HCT116 (cell line): Measurements from ENCODE around the gene GP2. TPM values are rescaled to one million over a fixed set of nuclear protein-coding genes. Genes with fewer than 3 reads are reported as not detected.

Source experiments
- ATAC-seq: fragments of 200-7000 bp; cut with Tn5 transposase; 2 replicates; pipeline ENCODE4 v1.9.1; 2020; ENCODE audit warnings: mild to moderate bottlenecking, moderate library complexity
- BruUV-seq: library from RNA; stranded (reverse); fragments of 400-500 nt; replicated peaks from 2 replicates; lab custom pipeline; 2021; lab: Mats Ljungman, UMichigan
- CTCF ChIA-PET: fragments of 300-600 bp; sonication (Branson Sonifier 250); formaldehyde crosslinking; loops from one replicate; lab custom pipeline; 2021; ENCODE audit warnings: antibody characterized with exemption; lab: Charles Lee
- POLR2A ChIA-PET: fragments of 300-600, 350-600 bp; sonication (Branson Sonifier 250); formaldehyde crosslinking; loops from one replicate; lab custom pipeline; 2021; ENCODE audit warnings: antibody characterized with exemption; lab: Charles Lee
- RAD21 ChIA-PET, 2 experiments: fragments of 300-600 bp; sonication (Branson Sonifier 250); formaldehyde crosslinking; loops; one replicate each; lab custom pipeline; 2023; ENCODE audit warnings: low total read pairs in 2 of 2; ENCODE audit not compliant: uncharacterized antibody in 2 of 2, unreplicated experiment in 2 of 2, low non-redundant PET in 1 of 2; lab: Charles Lee
- DNase-seq: peaks from one replicate; pipeline ENCODE4 v3.0.0-alpha.2; 2010; ENCODE audit warnings: low read depth, low spot score
- H2AFZ ChIP-seq: fragments of 200-600 bp; shearing (Covaris generic), sonication (generic); 2 replicates; pipeline ENCODE4 v1.6.1; 2017; ENCODE audit warnings: low read depth, mixed run types, mixed read lengths, antibody characterized with exemption, low read length; ENCODE audit not compliant: poor library complexity, severe bottlenecking
- H3K27ac ChIP-seq: 2 replicates; pipeline ENCODE4 v1.5.1; 2012; ENCODE audit warnings: low read depth, low read length
- H3K27me3 ChIP-seq: fragments of 200-600 bp; sonication (generic); 2 replicates; pipeline ENCODE4 v1.6.1; 2016; ENCODE audit warnings: mixed run types, low read length, mixed read lengths; ENCODE audit not compliant: insufficient read depth
- H3K36me3 ChIP-seq, 2 experiments: fragments of 200-500 bp in 1 of 2; fragments of 200-600 bp in 1 of 2; sonication (Bioruptor generic) in 1 of 2; sonication (generic) in 1 of 2; 2 replicates each; pipeline versions ENCODE4 v1.5.1 to v1.6.1; 2014 to 2016; ENCODE audit warnings: low read length in 2 of 2, inconsistent platforms in 1 of 2, mixed read lengths in 1 of 2, mixed run types in 1 of 2; ENCODE audit not compliant: insufficient read depth in 2 of 2, control insufficient read depth in 1 of 2
- H3K4me1 ChIP-seq, 2 experiments: fragments of 200-600 bp in 1 of 2; sonication (generic) in 1 of 2; 2 replicates each; pipeline versions ENCODE4 v1.5.1 to v1.6.1; 2012 to 2017; ENCODE audit warnings: low read length in 2 of 2, inconsistent platforms in 1 of 2, mild to moderate bottlenecking in 1 of 2, mixed read lengths in 1 of 2, mixed run types in 1 of 2, moderate library complexity in 1 of 2; ENCODE audit not compliant: insufficient read depth in 2 of 2, control insufficient read depth in 1 of 2
- H3K4me2 ChIP-seq: fragments of 200-600 bp; sonication (generic); 2 replicates; pipeline ENCODE4 v1.6.1; 2017; ENCODE audit warnings: mixed run types, low read length, mixed read lengths
- H3K4me3 ChIP-seq, 2 experiments: fragments of 200-600 bp in 1 of 2; sonication (generic) in 1 of 2; replicated peaks in 1 of 2; 2 replicates each; pipeline ENCODE4 v1.5.1; 2011 to 2016; ENCODE audit warnings: low read length in 2 of 2, control low read depth in 1 of 2, low read depth in 1 of 2, mild to moderate bottlenecking in 1 of 2, mixed read lengths in 1 of 2, mixed run types in 1 of 2
- H3K79me2 ChIP-seq: fragments of 200-600 bp; sonication (generic); 2 replicates; pipeline ENCODE4 v1.6.1; 2017; ENCODE audit warnings: mild to moderate bottlenecking, mixed run types, low read length, moderate library complexity, mixed read lengths; ENCODE audit not compliant: insufficient read depth
- H3K9ac ChIP-seq: fragments of 200-600 bp; sonication (generic); 2 replicates; pipeline ENCODE4 v1.6.1; 2016; ENCODE audit warnings: low read length, mixed read lengths
- H3K9me2 ChIP-seq: fragments of 200-600 bp; sonication (generic), shearing (Covaris generic); 2 replicates; pipeline ENCODE4 v1.6.1; 2017; ENCODE audit warnings: mixed run types, mild to moderate bottlenecking, moderate library complexity; ENCODE audit not compliant: insufficient read depth
- H3K9me3 ChIP-seq, 2 experiments: fragments of 200-500 bp in 1 of 2; fragments of 200-600 bp in 1 of 2; sonication (Bioruptor generic) in 1 of 2; sonication (generic) in 1 of 2; 2 replicates each; pipeline ENCODE4 v1.6.1; 2014 to 2017; ENCODE audit warnings: low read length in 2 of 2, mixed read lengths in 2 of 2, inconsistent platforms in 1 of 2, low read depth in 1 of 2, mild to moderate bottlenecking in 1 of 2, mixed run types in 1 of 2, moderate library complexity in 1 of 2; ENCODE audit not compliant: control insufficient read depth in 1 of 2, insufficient read depth in 1 of 2
- H4K20me1 ChIP-seq: fragments of 200-600 bp; sonication (generic), shearing (Covaris generic); 2 replicates; pipeline ENCODE4 v1.6.1; 2017; ENCODE audit warnings: mixed run types, mild to moderate bottlenecking, moderate library complexity; ENCODE audit not compliant: insufficient read depth
- CBX3 ChIP-seq: IDR thresholded peaks from 2 replicates; pipeline ENCODE4 v1.6.1; 2012; ENCODE audit warnings: low read depth
- EGR1 ChIP-seq: IDR thresholded peaks from 2 replicates; pipeline ENCODE4 v1.6.1; 2012; ENCODE audit warnings: low read depth
- ELF1 ChIP-seq: IDR thresholded peaks from 2 replicates; pipeline ENCODE4 v1.6.1; 2012; ENCODE audit warnings: low read depth, borderline replicate concordance
- EZH2 ChIP-seq: fragments of 200-600 bp; sonication (generic); IDR thresholded peaks from 2 replicates; pipeline ENCODE4 v1.6.1; 2017; ENCODE audit warnings: antibody characterized with exemption, mixed run types
- FOSL1 ChIP-seq: IDR thresholded peaks from 2 replicates; pipeline ENCODE4 v1.6.1; 2012; ENCODE audit warnings: low read depth
- POLR2A ChIP-seq: IDR thresholded peaks from 2 replicates; pipeline ENCODE4 v1.7.0; 2011; ENCODE audit warnings: borderline replicate concordance; ENCODE audit not compliant: insufficient read depth, insufficient read length; ENCODE audit errors: extremely low read depth
- POLR2AphosphoS5 ChIP-seq: IDR thresholded peaks from 2 replicates; pipeline ENCODE4 v1.6.1; 2011; ENCODE audit warnings: mild to moderate bottlenecking, low read depth, low read length, moderate library complexity
- SIN3A ChIP-seq: IDR thresholded peaks from 2 replicates; pipeline ENCODE4 v1.6.1; 2012; ENCODE audit warnings: low read depth
- SP1 ChIP-seq: IDR thresholded peaks from 2 replicates; pipeline ENCODE4 v1.6.1; 2012; ENCODE audit warnings: low read depth
- SRF ChIP-seq: IDR thresholded peaks from 2 replicates; pipeline ENCODE4 v1.6.1; 2012; ENCODE audit warnings: low read depth
- TCF7L2 ChIP-seq: IDR thresholded peaks from 2 replicates; pipeline ENCODE4 v1.7.0; 2011; ENCODE audit warnings: borderline replicate concordance, inconsistent platforms; ENCODE audit not compliant: insufficient read depth, insufficient read length; ENCODE audit errors: extremely low read depth
- YY1 ChIP-seq: IDR thresholded peaks from 2 replicates; pipeline ENCODE4 v1.6.1; 2011; ENCODE audit warnings: low read length, low read depth, moderate library complexity, mild to moderate bottlenecking; ENCODE audit not compliant: insufficient replicate concordance; ENCODE audit errors: extremely low read depth
- ZNF274 ChIP-seq: fragments of 200-500 bp; sonication (Bioruptor generic); IDR thresholded peaks from 2 replicates; pipeline ENCODE4 v1.6.1; 2014; ENCODE audit warnings: mild to moderate bottlenecking, low read depth, low read length, inconsistent platforms
- intact Hi-C: fragments of 100-400 bp; cut with micrococcal nuclease; formaldehyde crosslinking; loops from 2 replicates; pipeline ENCODE4 v1.10.0; 2022
- total RNA-seq: library from RNA; stranded (reverse); gene quantifications from one replicate; pipeline ENCODE4 v1.2.1, GENCODE V29; 2021; ENCODE audit not compliant: unreplicated experiment
- TF ChIP-seq, protein P1 (sequence below), 3 experiments: fragments of 200-600 bp in 1 of 3; sonication (generic) in 1 of 3; IDR thresholded peaks in 2 of 3; conservative IDR thresholded peaks in 1 of 3; 2 replicates each; pipeline ENCODE4 v1.5.1; 2012 to 2017; ENCODE audit warnings: low read depth in 2 of 3, low read length in 2 of 3, antibody characterized with exemption in 1 of 3, borderline replicate concordance in 1 of 3, control low read depth in 1 of 3, mild to moderate bottlenecking in 1 of 3, mixed read lengths in 1 of 3, mixed run types in 1 of 3, moderate library complexity in 1 of 3; ENCODE audit not compliant: insufficient read depth in 1 of 3
- TF ChIP-seq, protein P2 (sequence below): IDR thresholded peaks from 2 replicates; pipeline ENCODE4 v1.6.1; 2011; ENCODE audit warnings: mild to moderate bottlenecking, low read length, moderate library complexity; ENCODE audit not compliant: insufficient replicate concordance; ENCODE audit errors: extremely low read depth

Gene GP2
- total RNA-seq, 1 experiment from 2014 or later, result 8.7 TPM

DNA sequence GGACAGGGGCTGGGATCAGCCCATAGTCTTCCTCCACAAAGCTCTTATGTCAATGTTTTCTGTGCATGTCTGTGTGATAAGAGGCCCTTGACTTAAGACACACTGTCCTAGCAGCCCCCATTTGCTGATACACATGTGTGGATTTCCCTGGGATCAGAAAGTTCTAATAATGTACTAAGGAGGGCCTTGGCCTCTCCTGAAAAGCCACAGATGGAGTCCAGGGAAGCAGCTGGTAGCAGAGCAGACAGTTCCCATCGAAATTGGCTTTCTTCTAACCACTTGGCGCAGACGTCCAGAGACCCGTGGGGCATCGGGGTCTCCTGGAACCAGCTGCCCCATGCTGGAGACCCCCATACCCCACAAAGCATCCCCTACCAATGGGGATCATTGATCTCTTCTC is 4.3 kb upstream of the GP2 start:
- POLR2A ChIA-PET, result no interaction called here
- CTCF ChIA-PET, result no interaction called here
- intact Hi-C loops, result no loop called here

More for the DNA sequence above, 4.3 kb upstream of the GP2 start:
- Histone ChIP-seq H2AFZ (no peak overlapping the region), H3K9me3 (no peaks in the 10 kb centered on the region), H3K9ac (no peak overlapping the region), H3K36me3 (no peaks in the 10 kb centered on the region), H3K27me3 (peaks cover 26% of the 10 kb centered on the region), H3K79me2 (no peaks in the 10 kb centered on the region), H3K4me2 (no peak overlapping the region), H4K20me1 (no peaks in the 10 kb centered on the region), H3K4me3 (no peak overlapping the region), H3K4me1 (no peaks in the 10 kb centered on the region), H3K9me2 (no peaks in the 10 kb centered on the region), H3K27ac (no peak overlapping the region)
- DNase-seq, result no peak
- RAD21 ChIA-PET, result no interaction called here
- TF ChIP-seq SIN3A (no peak), POLR2A (no peak), EGR1 (no peak), CBX3 (no peak), ELF1 (no peak), SRF (no peak), EZH2 (no peak), FOSL1 (no peak), SP1 (no peak), POLR2AphosphoS5 (no peak), YY1 (no peak), ZNF274 (no peak), TCF7L2 (no peak)
- TF ChIP-seq, protein P1, sequence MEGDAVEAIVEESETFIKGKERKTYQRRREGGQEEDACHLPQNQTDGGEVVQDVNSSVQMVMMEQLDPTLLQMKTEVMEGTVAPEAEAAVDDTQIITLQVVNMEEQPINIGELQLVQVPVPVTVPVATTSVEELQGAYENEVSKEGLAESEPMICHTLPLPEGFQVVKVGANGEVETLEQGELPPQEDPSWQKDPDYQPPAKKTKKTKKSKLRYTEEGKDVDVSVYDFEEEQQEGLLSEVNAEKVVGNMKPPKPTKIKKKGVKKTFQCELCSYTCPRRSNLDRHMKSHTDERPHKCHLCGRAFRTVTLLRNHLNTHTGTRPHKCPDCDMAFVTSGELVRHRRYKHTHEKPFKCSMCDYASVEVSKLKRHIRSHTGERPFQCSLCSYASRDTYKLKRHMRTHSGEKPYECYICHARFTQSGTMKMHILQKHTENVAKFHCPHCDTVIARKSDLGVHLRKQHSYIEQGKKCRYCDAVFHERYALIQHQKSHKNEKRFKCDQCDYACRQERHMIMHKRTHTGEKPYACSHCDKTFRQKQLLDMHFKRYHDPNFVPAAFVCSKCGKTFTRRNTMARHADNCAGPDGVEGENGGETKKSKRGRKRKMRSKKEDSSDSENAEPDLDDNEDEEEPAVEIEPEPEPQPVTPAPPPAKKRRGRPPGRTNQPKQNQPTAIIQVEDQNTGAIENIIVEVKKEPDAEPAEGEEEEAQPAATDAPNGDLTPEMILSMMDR (IDR thresholded peaks at IDR 0.05 in 2 of 3, conservative IDR thresholded peaks at IDR 0.05 in 1 of 3; ENCODE audit: borderline replicate concordance in 1 of 3, insufficient read depth in 1 of 3, low read depth in 2 of 3, low read length in 2 of 3), result no peak
- TF ChIP-seq, protein P2, sequence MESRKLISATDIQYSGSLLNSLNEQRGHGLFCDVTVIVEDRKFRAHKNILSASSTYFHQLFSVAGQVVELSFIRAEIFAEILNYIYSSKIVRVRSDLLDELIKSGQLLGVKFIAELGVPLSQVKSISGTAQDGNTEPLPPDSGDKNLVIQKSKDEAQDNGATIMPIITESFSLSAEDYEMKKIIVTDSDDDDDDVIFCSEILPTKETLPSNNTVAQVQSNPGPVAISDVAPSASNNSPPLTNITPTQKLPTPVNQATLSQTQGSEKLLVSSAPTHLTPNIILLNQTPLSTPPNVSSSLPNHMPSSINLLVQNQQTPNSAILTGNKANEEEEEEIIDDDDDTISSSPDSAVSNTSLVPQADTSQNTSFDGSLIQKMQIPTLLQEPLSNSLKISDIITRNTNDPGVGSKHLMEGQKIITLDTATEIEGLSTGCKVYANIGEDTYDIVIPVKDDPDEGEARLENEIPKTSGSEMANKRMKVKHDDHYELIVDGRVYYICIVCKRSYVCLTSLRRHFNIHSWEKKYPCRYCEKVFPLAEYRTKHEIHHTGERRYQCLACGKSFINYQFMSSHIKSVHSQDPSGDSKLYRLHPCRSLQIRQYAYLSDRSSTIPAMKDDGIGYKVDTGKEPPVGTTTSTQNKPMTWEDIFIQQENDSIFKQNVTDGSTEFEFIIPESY, result no peak
- ATAC-seq, result no peak
- BruUV-seq, result no TSS peak
